Fibroblast of villous mesenchyme (primary cell): ENCODE data around the gene NOP9. TPM values are rescaled to one million over a fixed set of nuclear protein-coding genes. Genes with fewer than 3 reads are reported as not detected.
A peak's percentile ranks its signal among the peaks of the same experiment; 100 is the strongest.

ENCODE experiments used
- DNase-seq: peaks from one replicate; pipeline ENCODE4 v3.0.0-alpha.2; 2010; ENCODE audit warnings: low read depth
- H3K4me3 ChIP-seq: 2 replicates; pipeline ENCODE4 v1.5.1; 2011; ENCODE audit warnings: low read depth, mild to moderate bottlenecking, low read length
- total RNA-seq: library from RNA; depleted of rRNA; stranded (reverse); fragments of >200 nt; gene quantifications from 2 replicates; pipeline ENCODE4 v1.2.3, GENCODE V29; 2012
- TF ChIP-seq, protein P1 (sequence below): IDR thresholded peaks from 2 replicates; pipeline ENCODE4 v1.5.1; 2012; ENCODE audit warnings: low read depth, mild to moderate bottlenecking, low read length; ENCODE audit not compliant: insufficient read depth

NOP9 gene
- total RNA-seq, 1 donor = 29.4 TPM

GRCh38 chr14:24314377-24315193 lies 14.9 kb downstream of the NOP9 start:
- no peak for DNase-seq

GRCh38 chr14:24315243-24315806 lies 15.7 kb downstream of the NOP9 start:
- TF ChIP-seq, protein P1, sequence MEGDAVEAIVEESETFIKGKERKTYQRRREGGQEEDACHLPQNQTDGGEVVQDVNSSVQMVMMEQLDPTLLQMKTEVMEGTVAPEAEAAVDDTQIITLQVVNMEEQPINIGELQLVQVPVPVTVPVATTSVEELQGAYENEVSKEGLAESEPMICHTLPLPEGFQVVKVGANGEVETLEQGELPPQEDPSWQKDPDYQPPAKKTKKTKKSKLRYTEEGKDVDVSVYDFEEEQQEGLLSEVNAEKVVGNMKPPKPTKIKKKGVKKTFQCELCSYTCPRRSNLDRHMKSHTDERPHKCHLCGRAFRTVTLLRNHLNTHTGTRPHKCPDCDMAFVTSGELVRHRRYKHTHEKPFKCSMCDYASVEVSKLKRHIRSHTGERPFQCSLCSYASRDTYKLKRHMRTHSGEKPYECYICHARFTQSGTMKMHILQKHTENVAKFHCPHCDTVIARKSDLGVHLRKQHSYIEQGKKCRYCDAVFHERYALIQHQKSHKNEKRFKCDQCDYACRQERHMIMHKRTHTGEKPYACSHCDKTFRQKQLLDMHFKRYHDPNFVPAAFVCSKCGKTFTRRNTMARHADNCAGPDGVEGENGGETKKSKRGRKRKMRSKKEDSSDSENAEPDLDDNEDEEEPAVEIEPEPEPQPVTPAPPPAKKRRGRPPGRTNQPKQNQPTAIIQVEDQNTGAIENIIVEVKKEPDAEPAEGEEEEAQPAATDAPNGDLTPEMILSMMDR = no peak
- DNase-seq = no peak
- no peak overlapping the region for H3K4me3 ChIP-seq

More at GRCh38 chr14:24314377-24315193, 14.9 kb downstream of the NOP9 start:
- H3K4me3 ChIP-seq = no peak overlapping the region
- TF ChIP-seq, protein P1 = no peak

GRCh38 chr14:24315807-24316596 lies 16.4 kb downstream of the NOP9 start:
- no peak overlapping the region for H3K4me3 ChIP-seq
- peak; percentile 40 for DNase-seq
- TF ChIP-seq, protein P1 = peak; percentile 11

- TF ChIP-seq, protein P1 = no peak
- H3K4me3 ChIP-seq = no peak overlapping the region
- DNase-seq = no peak
These were observed 16.9 kb downstream of the NOP9 start for GRCh38 chr14:24316597-24316950.

GRCh38 chr14:24317141-24317928 lies 17.7 kb downstream of the NOP9 start:
- DNase-seq = no peak
- no peak overlapping the region for H3K4me3 ChIP-seq
- TF ChIP-seq, protein P1 = no peak
